ENCODE results near the gene TFAP2B. TPM values are rescaled to one million over a fixed set of nuclear protein-coding genes. Genes with fewer than 3 reads are reported as not detected.

Gene TFAP2B
- total RNA-seq, 8 experiments from 2014 or later: 0.05 to 40.4 (median 0.52) TPM; not detected in 3

Other genes with a start within 250 kb of the TFAP2B start
- gene TFAP2D, start 105.3 kb upstream of the TFAP2B start, total RNA-seq: under 1 TPM in 4 of 8 experiments, not detected in 4; 0.20 to 0.38 (median 0.31) TPM